HEK293 (cell line): ENCODE measurements around the gene UNC13A.

ENCODE experiments used
- SP7 ChIP-seq: fragments of 450-650 bp; formaldehyde crosslinking; IDR thresholded peaks from 2 replicates; pipeline ENCODE4 v1.5.1; 2016; ENCODE audit warnings: missing biosample characterization, missing genetic modification characterization
- ZNF274 ChIP-seq, 2 experiments: fragments of 200-500 bp in 1 of 2; fragments of 450-650 bp in 1 of 2; sonication (Bioruptor generic) in 1 of 2; formaldehyde crosslinking in 1 of 2; IDR thresholded peaks; 2 replicates each; pipeline versions ENCODE4 v1.5.1 to v1.6.1; 2014 to 2016; ENCODE audit warnings: borderline replicate concordance in 1 of 2, inconsistent platforms in 1 of 2, low read length in 1 of 2, missing biosample characterization in 1 of 2, missing genetic modification characterization in 1 of 2
- TF ChIP-seq, protein P1 (sequence below): fragments of 450-650 bp; formaldehyde crosslinking; IDR thresholded peaks from 2 replicates; pipeline ENCODE4 v1.5.1; 2016; ENCODE audit warnings: missing biosample characterization, missing genetic modification characterization
- TF ChIP-seq, protein P2 (sequence below): fragments of 450-650 bp; formaldehyde crosslinking; IDR thresholded peaks from 2 replicates; pipeline ENCODE4 v1.5.1; 2016; ENCODE audit warnings: missing biosample characterization, missing genetic modification characterization, low read depth
- TF ChIP-seq, protein P3 (sequence below): fragments of 450-650 bp; formaldehyde crosslinking; IDR thresholded peaks from 2 replicates; pipeline ENCODE4 v1.5.1; 2016; ENCODE audit warnings: missing biosample characterization, missing genetic modification characterization

DNA sequence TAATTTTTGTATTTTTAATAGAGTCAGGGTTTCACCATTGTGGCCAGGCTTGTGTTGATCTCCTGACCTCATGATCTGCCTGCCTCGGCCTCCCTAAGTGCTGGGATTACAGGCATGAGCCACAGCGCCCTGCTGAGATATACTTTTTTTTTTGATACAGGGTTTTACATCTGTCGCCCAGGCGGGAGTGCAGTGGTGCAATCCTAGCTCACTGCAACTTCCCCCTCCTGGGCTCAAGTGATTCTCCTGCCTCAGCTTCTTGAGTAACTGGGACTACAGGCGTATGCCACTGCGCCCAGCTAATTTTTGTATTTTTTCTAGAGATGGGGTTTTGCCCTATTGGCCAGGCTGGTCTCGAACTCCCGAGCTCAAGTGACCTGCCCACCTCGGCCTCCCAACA, 130.7 kb downstream of the UNC13A start:
- TF ChIP-seq, protein P1, sequence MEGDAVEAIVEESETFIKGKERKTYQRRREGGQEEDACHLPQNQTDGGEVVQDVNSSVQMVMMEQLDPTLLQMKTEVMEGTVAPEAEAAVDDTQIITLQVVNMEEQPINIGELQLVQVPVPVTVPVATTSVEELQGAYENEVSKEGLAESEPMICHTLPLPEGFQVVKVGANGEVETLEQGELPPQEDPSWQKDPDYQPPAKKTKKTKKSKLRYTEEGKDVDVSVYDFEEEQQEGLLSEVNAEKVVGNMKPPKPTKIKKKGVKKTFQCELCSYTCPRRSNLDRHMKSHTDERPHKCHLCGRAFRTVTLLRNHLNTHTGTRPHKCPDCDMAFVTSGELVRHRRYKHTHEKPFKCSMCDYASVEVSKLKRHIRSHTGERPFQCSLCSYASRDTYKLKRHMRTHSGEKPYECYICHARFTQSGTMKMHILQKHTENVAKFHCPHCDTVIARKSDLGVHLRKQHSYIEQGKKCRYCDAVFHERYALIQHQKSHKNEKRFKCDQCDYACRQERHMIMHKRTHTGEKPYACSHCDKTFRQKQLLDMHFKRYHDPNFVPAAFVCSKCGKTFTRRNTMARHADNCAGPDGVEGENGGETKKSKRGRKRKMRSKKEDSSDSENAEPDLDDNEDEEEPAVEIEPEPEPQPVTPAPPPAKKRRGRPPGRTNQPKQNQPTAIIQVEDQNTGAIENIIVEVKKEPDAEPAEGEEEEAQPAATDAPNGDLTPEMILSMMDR (tag by site-specific recombination) = no peak
- TF ChIP-seq ZNF274 (IDR thresholded peaks at IDR 0.05; ENCODE audit: low read length) (no peak), ZNF274 (tag by site-specific recombination; IDR thresholded peaks at IDR 0.05; ENCODE audit: borderline replicate concordance) (no peak), SP7 (no peak)
- TF ChIP-seq, protein P2, sequence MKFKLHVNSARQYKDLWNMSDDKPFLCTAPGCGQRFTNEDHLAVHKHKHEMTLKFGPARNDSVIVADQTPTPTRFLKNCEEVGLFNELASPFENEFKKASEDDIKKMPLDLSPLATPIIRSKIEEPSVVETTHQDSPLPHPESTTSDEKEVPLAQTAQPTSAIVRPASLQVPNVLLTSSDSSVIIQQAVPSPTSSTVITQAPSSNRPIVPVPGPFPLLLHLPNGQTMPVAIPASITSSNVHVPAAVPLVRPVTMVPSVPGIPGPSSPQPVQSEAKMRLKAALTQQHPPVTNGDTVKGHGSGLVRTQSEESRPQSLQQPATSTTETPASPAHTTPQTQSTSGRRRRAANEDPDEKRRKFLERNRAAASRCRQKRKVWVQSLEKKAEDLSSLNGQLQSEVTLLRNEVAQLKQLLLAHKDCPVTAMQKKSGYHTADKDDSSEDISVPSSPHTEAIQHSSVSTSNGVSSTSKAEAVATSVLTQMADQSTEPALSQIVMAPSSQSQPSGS = no peak
- TF ChIP-seq, protein P3, sequence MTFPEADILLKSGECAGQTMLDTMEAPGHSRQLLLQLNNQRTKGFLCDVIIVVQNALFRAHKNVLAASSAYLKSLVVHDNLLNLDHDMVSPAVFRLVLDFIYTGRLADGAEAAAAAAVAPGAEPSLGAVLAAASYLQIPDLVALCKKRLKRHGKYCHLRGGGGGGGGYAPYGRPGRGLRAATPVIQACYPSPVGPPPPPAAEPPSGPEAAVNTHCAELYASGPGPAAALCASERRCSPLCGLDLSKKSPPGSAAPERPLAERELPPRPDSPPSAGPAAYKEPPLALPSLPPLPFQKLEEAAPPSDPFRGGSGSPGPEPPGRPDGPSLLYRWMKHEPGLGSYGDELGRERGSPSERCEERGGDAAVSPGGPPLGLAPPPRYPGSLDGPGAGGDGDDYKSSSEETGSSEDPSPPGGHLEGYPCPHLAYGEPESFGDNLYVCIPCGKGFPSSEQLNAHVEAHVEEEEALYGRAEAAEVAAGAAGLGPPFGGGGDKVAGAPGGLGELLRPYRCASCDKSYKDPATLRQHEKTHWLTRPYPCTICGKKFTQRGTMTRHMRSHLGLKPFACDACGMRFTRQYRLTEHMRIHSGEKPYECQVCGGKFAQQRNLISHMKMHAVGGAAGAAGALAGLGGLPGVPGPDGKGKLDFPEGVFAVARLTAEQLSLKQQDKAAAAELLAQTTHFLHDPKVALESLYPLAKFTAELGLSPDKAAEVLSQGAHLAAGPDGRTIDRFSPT (tag by site-specific recombination) = no peak
